K562 (cell line): ENCODE results near the gene TMEM43. TPM values are rescaled to one million over a fixed set of nuclear protein-coding genes. Genes with fewer than 3 reads are reported as not detected.

ENCODE experiments used
- ATAC-seq: fragments of 200-7000 bp; cut with Tn5 transposase; 3 replicates; pipeline ENCODE4 v1.9.1; 2020; ENCODE audit warnings: moderate library complexity
- BruUV-seq: library from RNA; stranded (reverse); fragments of 400-500 nt; replicated peaks from 2 replicates; lab custom pipeline; 2021; lab: Mats Ljungman, UMichigan
- CTCF ChIA-PET: fragments of 300-600 bp; formaldehyde crosslinking; extraction: SDS; loops from one replicate; lab custom pipeline; 2021; ENCODE audit warnings: low intra/inter-chr PET ratio; lab: Yijun Ruan, JAX
- POLR2A ChIA-PET: fragments of 300-600, 350-650 bp; sonication (Branson Sonifier 250); formaldehyde crosslinking; extraction: SDS; loops from one replicate; lab custom pipeline; 2021; ENCODE audit warnings: antibody characterized with exemption, inconsistent platforms; lab: Yijun Ruan, JAX
- DNase-seq, 4 experiments: peaks; one replicate each; pipeline versions ENCODE4 v3.0.0 to v3.0.0-alpha.2; 2011 to 2018; ENCODE audit warnings: low spot score in 3 of 4, mixed read lengths in 3 of 4; ENCODE audit errors: extremely low read depth in 1 of 4
- FAIRE-seq: peaks from 2 replicates; lab custom pipeline; 2011; peaks lifted over from hg19 to GRCh38; lab: Jason Lieb, UNC
- H2AFZ ChIP-seq: 2 replicates; pipeline ENCODE4 v1.6.0; 2011; ENCODE audit warnings: low read depth, low read length, control low read depth, inconsistent platforms
- H3K27ac ChIP-seq: fragments of 200-600 bp; 3 replicates; pipeline ENCODE4 v1.8.0; 2011; ENCODE audit warnings: low read depth, mild to moderate bottlenecking, control low read depth, inconsistent platforms, low read length, moderate library complexity, mixed read lengths; ENCODE audit errors: extremely low read depth
- H3K27me3 ChIP-seq, 2 experiments: fragments of 300-600 bp in 1 of 2; 2 replicates in 1 of 2; 3 replicates in 1 of 2; pipeline versions ENCODE4 v1.6.0 to v1.8.0; 2011; ENCODE audit warnings: inconsistent platforms in 2 of 2, low read length in 2 of 2, mild to moderate bottlenecking in 1 of 2, mixed read lengths in 1 of 2, moderate library complexity in 1 of 2; ENCODE audit not compliant: control insufficient read depth in 2 of 2, insufficient read depth in 2 of 2
- H3K36me3 ChIP-seq: fragments of 300-600 bp; 3 replicates; pipeline ENCODE4 v1.8.0; 2011; ENCODE audit warnings: mild to moderate bottlenecking, low read length, inconsistent platforms; ENCODE audit not compliant: control insufficient read depth, insufficient read depth
- H3K4me1 ChIP-seq, 2 experiments: fragments of 200-600 bp in 1 of 2; replicated peaks in 1 of 2; 2 replicates in 1 of 2; 3 replicates in 1 of 2; pipeline versions ENCODE4 v1.5.1 to v1.8.0; 2011; ENCODE audit warnings: inconsistent platforms in 2 of 2, low read length in 2 of 2, mild to moderate bottlenecking in 1 of 2, mixed read lengths in 1 of 2, moderate library complexity in 1 of 2; ENCODE audit not compliant: control insufficient read depth in 2 of 2, insufficient read depth in 2 of 2
- H3K4me2 ChIP-seq: 2 replicates; pipeline ENCODE4 v1.6.1; 2011; ENCODE audit warnings: low read length, control low read depth, inconsistent platforms, mixed read lengths; ENCODE audit not compliant: insufficient read depth
- H3K4me3 ChIP-seq: fragments of 200-600 bp; sonication (generic), shearing (Covaris generic); 2 replicates; pipeline ENCODE4 v1.5.1; 2016; ENCODE audit warnings: control low read depth, inconsistent platforms
- H3K79me2 ChIP-seq: fragments of 200-600 bp; 3 replicates; pipeline ENCODE4 v1.8.0; 2011; ENCODE audit warnings: low read length, inconsistent platforms; ENCODE audit not compliant: control insufficient read depth, insufficient read depth
- H3K9ac ChIP-seq, 2 experiments: 2 replicates each; pipeline versions ENCODE4 v1.6.0 to v1.6.1; 2011; ENCODE audit warnings: low read depth in 2 of 2, low read length in 2 of 2, control low read depth in 1 of 2, inconsistent platforms in 1 of 2, mild to moderate bottlenecking in 1 of 2, mixed read lengths in 1 of 2; ENCODE audit not compliant: insufficient read depth in 1 of 2
- H3K9me1 ChIP-seq: one replicate; pipeline ENCODE4 v1.6.0; 2011; ENCODE audit warnings: inconsistent platforms, mild to moderate bottlenecking, low read length, moderate library complexity; ENCODE audit not compliant: control insufficient read depth, insufficient read depth
- H3K9me3 ChIP-seq: replicated peaks from 2 replicates; pipeline ENCODE4 v1.5.1; 2011; ENCODE audit warnings: low read depth, low read length, inconsistent platforms; ENCODE audit not compliant: control insufficient read depth, insufficient read depth
- H4K20me1 ChIP-seq: replicated peaks from 2 replicates; pipeline ENCODE4 v1.6.1; 2011; ENCODE audit warnings: low read length, inconsistent platforms, mixed read lengths; ENCODE audit not compliant: control insufficient read depth, insufficient read depth
- BHLHE40 ChIP-seq: IDR thresholded peaks from 2 replicates; pipeline ENCODE4 v1.6.1; 2011; ENCODE audit warnings: low read length, improper control_type of control experiment
- CTCF ChIP-seq, 3 experiments: IDR thresholded peaks in 2 of 3; conservative IDR thresholded peaks in 1 of 3; 2 replicates each; pipeline ENCODE4 v1.5.1; 2011 to 2012; ENCODE audit warnings: low read length in 3 of 3, mild to moderate bottlenecking in 3 of 3, control low read depth in 2 of 3, improper control_type of control experiment in 1 of 3, inconsistent platforms in 1 of 3, low read depth in 1 of 3, mixed read lengths in 1 of 3, moderate library complexity in 1 of 3; ENCODE audit not compliant: insufficient read depth in 2 of 3
- RAD21 ChIP-seq, 2 experiments: fragments of 250-450 bp in 1 of 2; fragments of 450-650 bp in 1 of 2; sonication (Bioruptor Pico) in 1 of 2; formaldehyde crosslinking in 1 of 2; IDR thresholded peaks in 1 of 2; conservative IDR thresholded peaks in 1 of 2; 2 replicates each; pipeline versions ENCODE4 v1.4.0 to v1.8.0; 2020 to 2022; ENCODE audit warnings: mild to moderate bottlenecking in 2 of 2, moderate library complexity in 1 of 2
- SMC3 ChIP-seq: conservative IDR thresholded peaks from 2 replicates; pipeline ENCODE4 v1.6.1; 2011; ENCODE audit warnings: low read depth, low read length, improper control_type of control experiment; ENCODE audit not compliant: insufficient read depth
- STAG1 ChIP-seq: sonication (generic); formaldehyde crosslinking; IDR thresholded peaks from 2 replicates; pipeline ENCODE4 v1.5.0; 2020; ENCODE audit warnings: missing genetic modification reagents, borderline replicate concordance
- TAF7 ChIP-seq: fragments of 450-650 bp; IDR thresholded peaks from 2 replicates; pipeline ENCODE4 v1.6.1; 2016; ENCODE audit warnings: missing genetic modification characterization, missing compliant biosample characterization
- TFAP4 ChIP-seq: sonication (generic); formaldehyde crosslinking; IDR thresholded peaks from 2 replicates; pipeline ENCODE4 v1.8.0; 2022; ENCODE audit warnings: missing genetic modification reagents, mild to moderate bottlenecking, moderate library complexity, borderline replicate concordance
- ZNF699 ChIP-seq: fragments of 250-450 bp; sonication (Bioruptor Pico); IDR thresholded peaks from 2 replicates; pipeline ENCODE4 v1.8.0; 2021; ENCODE audit warnings: mild to moderate bottlenecking, moderate library complexity; ENCODE audit not compliant: insufficient replicate concordance
- WGBS: fragments of 100-300 bp; shearing (Covaris generic); methylation state at CpG from one replicate; pipeline ENCODE4 v1.1.6; 2016; ENCODE audit warnings: low coverage, mixed read lengths; ENCODE audit not compliant: insufficient coverage; ENCODE audit errors: missing lambda C conversion rate; 5-methylcytosine and 5-hydroxymethylcytosine counted together
- in situ Hi-C: fragments of 300-500 bp; cut with MboI; formaldehyde crosslinking; loops from 4 replicates; pipeline ENCODE4 v1.15.0; 2018; ENCODE audit warnings: inconsistent platforms, mixed read lengths
- intact Hi-C: fragments of 100-400 bp; cut with micrococcal nuclease; formaldehyde crosslinking; loops from 2 replicates; pipeline ENCODE4 v1.14.2; 2022
- polyA plus RNA-seq, 8 experiments: library from polyadenylated mRNA; depleted of rRNA in 4 of 8; stranded (reverse) in 5 of 8; unstranded in 3 of 8; fragments of >200 nt; fragmentation: Nextera tagmentation in 2 of 8; fragmentation: Illumina TruSeq in 1 of 8; extraction: Ambion mirVana in 2 of 8; extraction: Trizol in 1 of 8; gene quantifications; 2 replicates each; pipeline versions ENCODE4 v1.2.1 to v1.2.3, GENCODE V29; 2011 to 2014; ENCODE audit warnings: inconsistent platforms in 1 of 8, missing spikeins in 1 of 8
- total RNA-seq, 7 experiments: library from RNA; depleted of rRNA in 6 of 7; stranded (reverse); fragments of >200 nt in 6 of 7; fragmentation: Illumina TruSeq in 2 of 7; extraction: Trizol in 2 of 7; gene quantifications; 2 replicates each; pipeline versions ENCODE4 v1.2.1 to v1.2.3, GENCODE V29; 2011 to 2021; ENCODE audit warnings: low replicate concordance in 1 of 7

The TMEM43 gene
- total and polyA plus RNA-seq, 9 of the 15 experiments (the other 6 are each of a cell fraction or from before 2014, with no cell fraction given) = 16.7 to 46.1 (median 35.7) TPM

GRCh38 chr3:14152233-14152962 is 27.5 kb downstream of the TMEM43 start:
- peak; percentile 84 for ATAC-seq
- Histone ChIP-seq H3K9me3 (no peaks in the 10 kb centered on the region), H4K20me1 (no peaks in the 10 kb centered on the region; the same call in 1 of the 2 replicates), H3K27me3 (no peaks in the 10 kb centered on the region), H3K4me2 (no peak overlapping the region), H3K4me3 (no peak overlapping the region), H3K9ac (no peak overlapping the region), H3K79me2 (no peaks in the 10 kb centered on the region), H3K27ac (no peak overlapping the region), H3K4me1 (no peaks in the 10 kb centered on the region; a peak in 1 of 5 replicates), H2AFZ (no peak overlapping the region), H3K9me1 (no peaks in the 10 kb centered on the region), H3K36me3 (peaks cover 74% of the 10 kb centered on the region)
- in situ Hi-C loops (no loop called here), intact Hi-C loops (no loop called here)
- WGBS = 78% methylated on average over 11 of the region's 11 CpGs
- no TSS peak for BruUV-seq
- FAIRE-seq = no peak
- ChIA-PET POLR2A (interaction anchor here (0.7 to 3.6 kb wide), 8 partner anchors 7 to 273 kb away, joined by 3 to 18 read pairs (median 5); partner anchors contain the start of genes CHCHD4, LSM3, TMEM43 and XPC), CTCF (interaction anchor here (1.0 to 1.1 kb wide), 2 partner anchors 156 to 315 kb away, joined by 3 read pairs; no protein-coding TSS in a partner anchor)
- peak; percentile 51 to 65 (median 59) for DNase-seq
- TF ChIP-seq SMC3 = peak; percentile 45; the same call in 1 of the 2 replicates
- TF ChIP-seq TAF7 (tag) = no peak
- TF ChIP-seq TFAP4 = peak; percentile 23; the same call in 1 of the 2 replicates
- TF ChIP-seq BHLHE40 = peak; percentile 30; the same call in 1 of the 2 replicates
- peak; percentile 62 to 69 (median 65) for TF ChIP-seq CTCF (IDR thresholded peaks at IDR 0.05 in 2 of 3, conservative IDR thresholded peaks at IDR 0.05 in 1 of 3; ENCODE audit: insufficient read depth in 2 of 3, low read depth in 1 of 3, low read length in 3 of 3)
- peak in 1 of 2 experiments; percentile 61; a peak in 3 of 4 replicates for TF ChIP-seq RAD21 (CRISPR knock-in tag; conservative IDR thresholded peaks at IDR 0.05 in 1 of 2, IDR thresholded peaks at IDR 0.05 in 1 of 2)
- TF ChIP-seq ZNF699 (CRISPR knock-in tag) = no peak
- TF ChIP-seq STAG1 (CRISPR knock-in tag) = 0 out of 2 replicates have a peak, but pooled peaks have one; percentile 35
